CD4-positive, alpha-beta T cell treated with Interleukin-4 for 1 hour (primary cell): ENCODE measurements around the gene GATA5.

Experiments
- DNase-seq, 2 donors: peaks; one replicate each; pipeline ENCODE4 v3.0.0-alpha.2; 2020 to 2022

The GATA5 gene

GRCh38 chr20:62470001-62470400 is 5.8 kb downstream of the GATA5 start:
- DNase-seq, result no peak

- no peak for DNase-seq
Observed at GRCh38 chr20:62469352-62469751, 6.4 kb downstream of the GATA5 start.

GRCh38 chr20:62466806-62467537 is 8.8 kb downstream of the GATA5 start:
- no peak for DNase-seq

DNA sequence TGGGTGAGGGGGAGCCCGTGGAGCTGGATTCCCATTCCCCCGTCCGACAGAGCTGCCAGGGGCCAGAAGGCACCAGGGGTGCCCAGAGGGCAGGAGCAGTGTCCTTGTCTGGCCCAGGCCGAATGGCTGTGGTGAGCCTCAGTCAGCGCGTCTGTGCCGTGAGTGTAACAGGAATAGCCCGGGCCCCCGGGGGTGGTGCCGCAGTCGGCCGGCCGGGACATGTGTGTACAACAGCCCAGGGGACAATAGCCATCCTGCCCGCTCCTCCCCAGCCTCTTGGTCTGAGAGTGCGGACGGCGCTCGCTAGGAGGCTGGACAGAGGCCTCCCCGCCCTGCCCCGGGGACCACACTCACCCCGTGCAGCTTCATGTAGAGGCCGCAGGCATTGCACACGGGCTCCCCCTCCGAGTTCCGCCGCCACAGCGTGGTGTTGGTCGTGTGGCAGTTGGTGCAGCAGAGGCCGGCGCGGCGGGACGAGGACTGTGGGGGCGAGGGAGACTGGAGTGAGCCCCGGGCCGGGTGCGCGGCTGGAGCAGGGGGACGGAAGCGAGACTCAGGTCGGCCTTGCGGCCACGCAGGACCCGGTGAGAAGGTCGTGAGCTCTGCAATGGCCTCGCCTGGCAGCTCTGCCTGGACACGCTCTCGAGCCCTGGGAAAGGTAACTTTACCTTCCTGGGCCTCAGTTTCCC is 9.6 kb downstream of the GATA5 start:
- no peak for DNase-seq

DNA sequence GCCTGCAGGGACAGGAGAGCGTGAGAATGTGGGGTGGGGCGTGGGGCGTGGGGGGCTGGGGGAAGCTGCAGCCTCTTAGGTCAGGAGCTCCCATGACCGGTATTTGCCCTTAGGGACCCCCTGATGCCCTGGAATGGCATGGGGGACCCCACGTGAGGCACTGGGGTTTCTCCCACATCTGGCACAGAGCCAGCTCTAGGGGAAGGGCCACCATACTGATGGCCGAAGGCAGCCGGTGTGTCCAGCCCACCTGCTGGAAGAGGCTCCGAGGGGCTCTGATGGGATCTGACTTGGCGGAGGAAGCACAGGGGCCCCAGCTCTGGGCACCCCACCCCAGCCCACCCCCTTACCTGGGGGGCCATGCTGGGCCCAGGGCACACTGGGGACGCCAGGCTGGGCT is 10.8 kb downstream of the GATA5 start:
- DNase-seq, result no peak

- DNase-seq, result no peak
Observed at GRCh38 chr20:62464425-62464770, 11.4 kb downstream of the GATA5 start.

- DNase-seq, result no peak
Observed at GRCh38 chr20:62463651-62464424, 12.0 kb downstream of the GATA5 start.

DNA sequence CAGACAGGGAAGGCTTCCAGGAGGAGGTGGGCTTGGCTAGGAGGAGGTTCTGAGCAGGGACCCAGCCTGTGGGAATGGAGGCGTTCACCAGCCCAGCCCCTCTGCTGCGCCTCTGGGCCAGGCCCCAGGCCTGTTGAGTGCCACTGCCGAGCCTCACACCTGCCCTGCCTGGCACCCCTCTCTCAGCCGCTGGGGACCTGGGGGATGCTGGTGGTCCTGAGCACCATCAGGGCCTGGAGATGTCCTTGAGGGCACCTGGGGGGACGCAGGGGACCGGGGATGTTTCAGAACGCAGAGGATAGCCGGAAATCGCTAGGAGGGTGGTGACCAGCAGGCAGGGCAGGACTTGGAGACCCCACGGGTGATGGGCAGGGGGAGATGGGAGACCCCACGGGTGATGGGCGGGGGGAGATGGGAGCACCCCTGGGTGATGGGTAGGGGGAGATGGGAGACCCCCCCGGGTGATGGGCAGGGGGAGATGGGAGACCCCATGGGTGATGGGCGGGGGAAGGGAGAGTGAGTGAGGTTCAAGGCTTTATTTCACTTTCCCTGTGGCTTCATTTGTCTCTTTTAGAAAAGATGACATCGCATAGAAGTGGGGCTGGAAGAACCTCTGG is 12.7 kb downstream of the GATA5 start:
- no peak for DNase-seq

- DNase-seq, result no peak
Observed at GRCh38 chr20:62461834-62462233, 14.0 kb downstream of the GATA5 start.

GRCh38 chr20:62461157-62461556 is 14.6 kb downstream of the GATA5 start:
- no peak for DNase-seq

- no peak for DNase-seq
Observed at GRCh38 chr20:62460678-62461077, 15.1 kb downstream of the GATA5 start.

DNA sequence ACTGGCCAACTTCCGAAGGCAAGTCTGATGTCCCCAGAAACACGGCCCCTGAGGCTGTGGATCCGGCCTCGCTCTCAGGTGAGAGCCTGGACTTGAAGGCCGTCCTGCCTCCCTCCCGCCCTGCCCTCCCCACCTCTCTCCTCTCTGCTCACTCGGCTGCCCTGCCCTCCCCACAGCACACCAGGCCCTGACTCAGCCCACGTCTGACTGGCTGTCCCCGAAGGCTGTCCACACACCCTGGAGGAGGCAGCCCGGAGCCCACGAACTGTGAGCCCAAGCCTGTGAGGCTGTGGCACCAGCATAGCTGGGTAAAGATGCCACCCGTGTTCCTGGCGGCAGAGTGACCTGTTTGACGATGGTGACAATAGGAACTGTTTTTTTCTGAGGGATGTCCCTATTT is 16.3 kb downstream of the GATA5 start:
- no peak for DNase-seq

GRCh38 chr20:62458275-62459251 is 17.2 kb downstream of the GATA5 start:
- no peak for DNase-seq

GRCh38 chr20:62457831-62458230 is 18.0 kb downstream of the GATA5 start:
- no peak for DNase-seq

DNA sequence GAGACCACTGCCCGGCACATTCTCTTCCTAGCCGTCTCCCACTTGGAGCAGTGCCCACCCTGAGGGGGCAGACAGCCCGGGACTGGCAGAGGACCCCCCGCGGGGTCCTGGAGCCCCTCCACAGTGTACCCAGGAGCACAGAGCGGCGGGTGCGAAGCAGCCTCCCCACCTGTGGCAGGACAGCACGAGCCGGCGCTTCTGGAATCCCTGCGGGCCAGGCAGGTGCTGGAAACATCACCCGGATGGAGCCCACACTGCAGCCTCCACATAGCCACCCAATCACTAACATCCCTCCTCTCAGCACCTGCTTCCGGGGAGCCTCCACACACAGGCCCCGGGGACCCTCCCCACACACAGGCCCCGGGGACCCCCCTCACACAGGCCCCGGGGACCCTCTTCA is 18.7 kb downstream of the GATA5 start:
- no peak for DNase-seq

DNA sequence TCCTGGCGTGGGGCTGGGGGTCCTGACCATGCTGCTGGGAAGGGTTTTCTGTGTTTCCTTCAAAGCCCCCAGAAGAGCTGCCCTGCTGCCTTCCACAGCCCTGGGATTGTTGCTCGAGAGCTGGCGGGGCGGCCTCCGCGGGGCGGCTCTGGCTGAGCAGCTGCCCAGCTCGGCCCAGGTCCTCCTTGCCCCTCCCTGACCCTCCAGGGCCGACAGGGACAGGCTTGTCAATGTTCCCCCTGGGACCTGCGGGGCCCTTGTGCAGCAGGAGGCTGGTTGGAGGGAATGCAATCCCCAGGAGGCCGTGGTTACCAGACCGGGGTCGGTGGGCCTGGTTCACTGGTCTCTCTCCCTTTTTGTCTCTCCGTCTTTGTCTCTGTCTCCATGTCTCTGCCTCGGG is 19.9 kb downstream of the GATA5 start:
- DNase-seq, result no peak

DNA sequence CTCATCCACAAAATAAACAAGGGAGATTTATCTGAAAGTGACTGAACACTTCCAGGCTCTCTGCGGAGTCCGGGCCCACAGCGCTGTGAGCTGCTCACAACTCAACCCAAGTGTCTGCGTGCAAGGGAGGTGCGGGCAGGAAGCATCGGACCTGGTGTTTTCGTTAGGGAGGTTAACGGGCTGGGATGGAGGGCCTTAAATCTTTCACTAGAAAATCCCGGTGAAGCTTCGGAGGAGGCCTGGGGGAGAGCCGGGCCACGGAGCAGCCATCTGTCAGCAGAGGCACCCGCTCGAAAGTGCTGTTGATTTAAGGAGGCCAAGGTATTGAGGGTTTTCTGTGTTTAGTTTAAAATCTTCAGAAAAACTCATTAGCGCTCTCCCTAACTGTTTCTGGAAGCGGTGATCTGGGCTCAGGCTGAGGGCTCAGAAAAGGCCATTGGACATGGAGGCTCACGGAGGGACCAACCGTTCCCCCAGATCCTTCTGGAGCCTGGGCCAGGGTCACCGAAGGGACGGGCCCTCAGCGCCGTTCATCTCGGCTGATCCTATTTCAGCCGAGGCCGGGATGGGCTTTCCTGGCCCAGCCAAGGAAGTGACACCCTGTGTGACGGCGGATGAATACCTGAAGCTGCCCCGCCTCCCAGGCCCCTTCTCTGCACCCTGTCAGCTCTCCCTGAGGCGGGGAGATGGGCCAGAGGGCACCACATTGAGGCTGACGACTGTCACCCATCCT is 20.7 kb downstream of the GATA5 start:
- no peak for DNase-seq

DNA sequence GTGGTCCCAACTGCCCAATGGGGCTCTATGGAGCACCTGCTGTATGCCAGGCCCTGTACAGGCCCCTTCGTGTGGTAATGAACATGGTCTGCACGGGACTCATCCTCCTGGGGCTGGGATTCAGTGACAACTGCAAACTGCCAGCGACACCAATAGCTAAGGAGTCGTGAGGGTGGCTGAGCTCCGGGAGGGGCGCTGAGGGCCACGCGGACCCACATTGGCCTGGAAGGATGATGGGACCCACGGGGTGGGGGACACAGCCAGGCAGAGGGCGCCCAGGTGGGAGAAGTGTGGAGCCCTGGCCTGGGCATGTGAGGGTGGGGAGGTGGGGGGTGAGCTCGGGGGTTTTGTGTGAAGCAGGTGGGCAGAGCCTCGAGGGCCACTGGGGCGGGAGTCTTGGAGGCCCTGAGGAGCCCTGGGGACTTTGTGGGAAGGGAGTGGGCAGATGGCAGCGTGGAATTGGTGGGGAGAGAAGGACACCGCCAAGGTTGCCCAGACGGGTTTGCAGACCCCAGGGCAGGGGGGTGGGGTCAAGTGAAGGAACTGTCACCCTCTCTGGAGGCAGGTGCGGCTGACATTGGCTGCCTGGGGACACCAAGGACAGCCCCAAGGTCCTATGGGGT is 22.5 kb downstream of the GATA5 start:
- no peak for DNase-seq

- no peak for DNase-seq
Observed at GRCh38 chr20:62452475-62453095, 23.2 kb downstream of the GATA5 start.

DNA sequence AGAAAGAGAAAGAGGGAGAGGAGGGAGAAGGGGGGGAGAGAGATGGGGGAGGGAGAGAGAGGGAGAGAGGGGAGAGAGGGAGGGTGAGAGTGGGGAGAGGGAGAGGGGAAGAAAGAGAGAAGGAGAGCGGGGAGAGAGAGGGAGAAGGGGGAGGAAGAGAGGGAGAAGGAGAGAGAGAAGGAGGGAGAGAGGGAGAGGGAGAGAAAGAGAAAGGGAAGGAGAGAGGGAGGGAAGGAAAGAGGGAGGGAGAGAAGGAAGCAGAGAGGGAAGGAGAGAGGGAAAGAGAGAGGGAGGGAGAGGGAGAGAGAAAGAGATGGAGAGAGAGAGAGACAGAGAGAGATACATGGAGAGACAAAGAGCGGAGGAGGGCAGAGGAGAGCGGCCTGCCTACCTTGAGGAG is 23.8 kb downstream of the GATA5 start:
- DNase-seq, result no peak
